Fibroblast of skin of back (primary cell): Measurements from ENCODE around the gene MYH1.

Experiments
- DNase-seq: peaks from one replicate; pipeline ENCODE4 v3.0.0-alpha.2; 2013

Gene MYH1

DNA sequence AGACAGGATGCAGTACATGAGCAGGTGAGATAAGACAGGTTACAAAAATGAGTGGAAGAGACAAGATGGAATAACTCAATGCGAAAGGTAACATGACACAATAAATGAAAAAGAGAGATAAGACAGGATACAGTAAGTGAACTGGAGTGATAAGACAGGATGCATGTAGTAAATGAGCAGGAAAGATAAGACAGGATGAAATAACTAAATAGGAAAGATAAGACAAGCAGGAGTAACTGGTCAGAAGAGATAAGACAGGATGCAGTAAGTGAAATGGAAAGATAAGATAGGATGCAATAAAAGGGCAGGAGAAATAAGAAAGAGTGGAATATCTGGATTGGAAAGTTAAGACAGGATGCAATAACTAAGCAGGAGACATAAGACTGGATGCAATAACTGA is 40.6 kb downstream of the MYH1 start:
- no peak for DNase-seq

DNA sequence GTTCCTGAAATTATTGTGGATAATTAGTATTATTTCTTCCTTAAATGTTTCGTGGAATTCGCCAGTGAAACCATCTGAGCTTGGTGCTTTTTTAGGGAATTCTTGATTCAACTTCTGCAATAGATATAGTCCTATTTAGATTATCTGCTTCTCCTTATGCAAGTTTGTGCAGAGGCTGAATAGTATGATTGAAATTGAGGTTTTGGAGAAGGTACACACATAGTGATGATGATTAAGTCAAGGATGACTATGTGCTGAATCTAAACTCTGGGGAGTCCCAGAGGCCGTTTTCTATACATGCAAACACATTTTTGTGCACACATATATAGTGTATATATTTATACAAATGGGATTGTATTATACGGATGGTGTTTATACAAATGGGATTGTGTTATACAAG is 43.8 kb downstream of the MYH1 start:
- no peak for DNase-seq

DNA sequence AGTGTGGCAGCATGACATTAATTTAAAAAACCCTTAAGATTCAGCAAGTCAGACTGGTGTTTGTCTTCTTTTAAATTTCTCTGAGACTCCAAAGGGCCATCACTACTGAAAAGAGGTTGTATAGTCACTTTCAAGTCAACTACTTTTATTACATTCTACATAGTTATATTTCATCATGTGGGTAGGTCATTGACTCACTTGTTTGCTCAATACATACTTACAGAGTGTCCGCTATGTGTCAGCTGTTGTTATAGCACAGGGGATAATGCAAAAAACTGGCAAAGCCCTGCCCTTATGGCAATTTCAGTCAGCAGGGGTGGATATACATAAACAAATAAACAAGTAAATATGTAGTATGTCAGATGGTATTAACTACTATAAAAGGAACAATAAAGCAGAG is 46.5 kb downstream of the MYH1 start:
- DNase-seq: peak; percentile 5

DNA sequence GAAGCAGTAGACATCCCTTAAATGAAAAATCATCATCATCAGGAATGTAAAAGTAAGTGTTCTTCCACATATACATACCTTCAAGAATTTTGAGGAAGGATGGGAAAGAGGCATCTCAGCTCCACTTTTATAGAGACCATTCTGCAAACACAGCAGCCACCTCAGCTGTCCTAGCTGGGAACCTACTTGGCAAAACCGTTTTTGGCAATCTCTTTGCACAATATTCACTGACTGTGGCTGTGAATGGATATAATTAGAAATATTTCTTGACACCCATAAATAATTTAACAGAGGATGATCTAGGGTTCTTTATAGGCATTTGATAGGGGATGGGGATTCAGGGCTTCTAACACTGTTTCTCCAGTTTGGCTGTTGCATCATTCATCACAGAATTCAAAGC is 48.9 kb downstream of the MYH1 start, which contains the start of gene MYH4:
Gene MYH4 (minus strand): TSS at position 101 of the 400 bp plus-strand sequence. CDS start 2,814 bp downstream, outside the sequence.
- DNase-seq: no peak

DNA sequence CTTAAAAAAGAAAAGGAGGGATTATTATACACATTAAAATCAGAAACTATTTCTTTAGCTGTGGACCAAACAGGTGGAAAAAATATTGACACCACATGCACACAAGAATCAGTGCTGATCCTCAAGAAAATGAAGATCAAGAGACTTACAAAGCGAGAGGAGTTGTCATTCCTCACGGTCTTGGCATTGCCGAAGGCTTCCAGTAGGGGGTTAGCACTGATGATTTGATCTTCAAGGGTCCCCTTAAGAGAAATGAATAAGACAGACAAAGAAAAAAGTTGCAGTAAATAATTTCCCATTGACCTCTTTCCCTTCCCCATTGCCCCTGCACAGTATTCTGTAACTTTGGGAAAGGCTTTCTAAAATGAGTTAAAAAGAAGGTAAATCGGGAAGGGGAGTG is 54.9 kb downstream of the MYH1 start:
- no peak for DNase-seq

DNA sequence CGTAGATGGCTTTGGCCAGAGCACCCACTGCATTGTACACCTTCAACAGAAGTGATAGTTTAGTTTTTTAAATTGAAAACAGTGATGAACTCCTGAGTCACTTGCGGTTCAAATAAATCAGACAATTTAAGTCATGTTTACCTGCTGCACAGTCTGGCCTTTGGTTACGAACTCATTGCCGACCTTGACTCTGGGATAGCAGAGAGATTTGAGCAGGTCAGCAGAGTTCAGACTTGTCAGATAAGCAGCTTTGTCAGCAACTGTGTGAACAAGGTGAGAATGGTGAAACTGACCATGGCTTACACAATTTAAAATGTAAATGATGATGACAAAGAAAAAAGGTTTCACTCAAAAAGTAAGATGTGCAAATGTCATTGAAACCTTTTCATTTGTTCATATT is 58.3 kb downstream of the MYH1 start:
- DNase-seq: no peak

DNA sequence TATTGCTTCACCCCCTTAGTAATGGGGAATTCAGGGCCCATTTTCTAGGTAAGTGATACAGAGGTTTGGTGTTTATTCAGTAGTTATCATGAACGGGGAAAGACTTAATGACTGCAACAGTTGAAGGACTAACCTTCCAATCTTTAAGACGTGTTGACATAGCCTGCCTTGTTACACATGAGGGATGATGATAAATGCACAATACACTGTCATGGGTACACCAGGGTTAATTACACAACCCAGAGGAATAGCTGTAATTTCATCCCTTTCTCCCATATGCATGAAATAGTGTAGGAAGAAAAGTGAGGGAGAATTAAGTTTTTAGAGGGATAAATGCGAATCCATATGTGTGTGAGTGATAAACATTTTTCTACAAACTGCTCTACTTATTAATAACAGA is 59.6 kb downstream of the MYH1 start:
- no peak for DNase-seq

DNA sequence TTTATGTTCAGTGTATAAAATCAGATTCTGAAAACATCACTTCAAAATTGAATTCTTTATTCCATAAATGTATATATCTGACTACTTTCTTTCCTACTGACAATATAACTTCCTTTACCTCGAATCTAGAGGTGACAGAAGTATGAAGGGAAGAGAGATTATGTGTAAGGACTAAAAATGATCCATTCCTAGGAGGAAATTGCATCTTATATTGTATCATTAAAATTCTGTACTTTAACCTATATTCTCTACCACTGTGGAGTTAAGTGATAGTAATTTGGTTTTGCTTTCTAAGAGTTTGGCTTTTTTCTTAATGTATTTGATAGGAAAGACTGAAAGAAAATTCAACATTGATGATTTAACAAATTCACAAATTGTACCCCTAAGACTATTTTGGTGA is 60.4 kb downstream of the MYH1 start:
- DNase-seq: no peak

DNA sequence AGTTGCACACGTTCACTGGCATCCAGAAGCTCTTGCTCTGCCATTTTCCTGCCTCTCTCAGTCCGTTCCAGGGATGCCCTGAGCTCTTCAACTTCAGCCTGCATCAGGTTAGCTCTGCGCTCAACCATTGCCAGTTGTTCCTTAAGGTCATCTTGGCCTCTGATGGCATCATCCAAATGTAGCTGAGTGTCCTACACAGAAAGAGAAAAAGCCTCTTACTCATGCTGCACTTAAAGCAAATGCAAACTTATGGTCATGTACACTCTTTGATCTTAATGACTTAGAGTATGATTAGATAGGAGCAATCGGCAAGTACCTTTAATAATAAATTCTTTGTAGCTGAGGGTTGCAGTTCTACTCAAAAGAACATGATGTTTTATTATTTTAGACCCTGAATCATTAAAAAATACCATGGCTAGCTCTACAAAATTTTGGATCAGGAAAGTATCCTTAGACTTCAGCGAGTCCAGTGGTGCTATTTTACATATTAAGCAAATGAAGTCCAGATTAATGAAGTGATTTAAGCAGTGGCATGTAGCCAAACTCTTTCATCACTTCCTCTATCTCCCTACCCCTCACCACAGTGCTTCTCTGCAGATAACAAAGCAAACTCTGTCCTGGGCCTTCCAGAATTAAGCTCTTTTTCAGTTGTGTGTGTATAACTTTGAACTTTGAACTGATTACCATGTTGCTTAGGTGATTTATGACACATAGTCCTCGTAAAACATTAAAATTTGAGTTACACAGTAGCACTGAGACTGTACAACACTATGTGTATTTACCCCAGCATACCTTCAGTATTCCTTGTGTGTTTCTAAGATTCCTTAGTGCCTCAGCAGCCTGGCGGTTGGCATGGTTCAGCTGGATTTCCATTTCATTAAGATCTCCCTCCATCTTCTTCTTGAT is 71.1 kb downstream of the MYH1 start:
- no peak for DNase-seq
